HG02610 (cell line): ENCODE results near the gene NHERF1.
A peak's percentile ranks its signal among the peaks of the same experiment; 100 is the strongest.

Experiments used
- ATAC-seq: cut with Tn5 transposase; IDR thresholded peaks from one replicate; pipeline ENCODE4 v1.9.1; 2021; ENCODE audit warnings: mild to moderate bottlenecking, moderate library complexity; ENCODE audit not compliant: unreplicated experiment

NHERF1 gene

DNA sequence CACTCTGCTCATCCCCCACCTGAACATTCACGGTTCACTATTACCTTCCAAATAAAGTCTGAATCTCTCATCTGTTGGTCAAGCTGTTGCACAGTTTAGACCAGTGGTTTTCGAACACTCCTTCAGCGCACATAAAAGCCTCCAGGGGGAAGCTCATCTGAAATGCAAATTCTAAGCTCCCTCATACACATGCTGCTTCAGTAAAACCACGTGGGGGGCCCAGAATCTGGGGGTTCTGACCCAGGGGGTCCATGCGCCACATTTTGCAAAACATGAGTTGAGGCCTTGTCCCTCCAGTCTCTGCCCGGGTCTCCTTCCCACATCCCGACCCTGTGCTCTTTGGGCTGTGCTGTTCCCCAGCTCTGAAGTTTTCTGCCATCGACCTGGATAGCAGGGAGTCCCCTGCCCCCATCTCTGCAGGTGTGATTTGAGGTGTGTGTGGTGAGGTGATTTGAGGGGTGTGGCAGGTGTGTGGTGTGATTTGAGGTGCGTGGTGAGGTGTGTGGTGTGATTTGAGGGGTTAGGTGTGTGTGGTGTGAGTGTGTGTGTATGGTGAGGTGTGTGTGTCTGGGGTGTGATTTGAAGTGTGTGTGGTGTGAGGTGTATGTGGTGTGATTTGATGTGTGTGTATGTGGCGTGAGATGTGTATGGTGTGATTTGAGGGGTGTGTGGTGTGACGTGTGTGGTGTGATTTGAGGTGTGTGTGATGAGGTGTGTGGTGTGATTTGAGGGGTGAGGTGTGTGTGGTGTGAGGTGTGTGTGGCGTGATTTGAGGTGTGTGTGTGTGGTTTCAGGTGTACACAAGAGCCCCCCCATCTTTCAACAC lies 16.2 kb upstream of the NHERF1 start:
- no peak for ATAC-seq

DNA sequence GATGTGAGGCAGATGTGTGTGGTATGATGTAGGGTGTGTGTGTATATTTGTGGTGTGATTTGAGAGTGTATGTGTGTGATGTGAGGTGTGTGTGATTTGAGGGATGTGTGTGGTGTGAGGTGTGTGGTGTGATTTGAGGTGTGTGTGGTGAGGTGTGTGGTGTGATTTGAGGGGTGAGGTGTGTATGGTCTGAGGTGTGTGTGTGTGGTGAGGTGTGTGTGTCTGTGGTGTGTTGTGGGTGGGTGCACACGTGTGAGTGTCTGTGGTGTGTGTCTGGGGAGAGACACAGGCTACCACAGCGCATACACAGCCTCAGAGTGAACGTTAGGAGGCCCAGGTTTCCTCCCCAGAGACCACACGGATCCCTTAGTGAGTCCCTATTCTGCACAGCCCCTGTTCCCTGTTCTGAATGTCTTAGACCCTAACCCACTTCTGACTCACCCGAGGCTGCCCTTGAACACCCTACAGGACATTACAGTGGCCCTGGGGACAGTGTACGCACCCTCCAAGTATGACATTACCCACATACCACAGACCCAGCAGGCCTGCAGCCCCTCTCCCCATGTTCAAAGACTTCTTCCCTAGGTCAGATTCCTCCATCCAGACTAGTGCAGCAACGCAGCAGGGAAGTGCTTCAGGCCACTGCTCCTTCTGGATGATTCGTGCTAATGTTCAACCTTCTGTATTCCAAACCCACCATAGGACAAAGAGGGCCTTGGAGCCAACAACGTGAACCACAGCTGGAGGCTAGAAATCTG lies 14.9 kb upstream of the NHERF1 start:
- ATAC-seq = no peak

DNA sequence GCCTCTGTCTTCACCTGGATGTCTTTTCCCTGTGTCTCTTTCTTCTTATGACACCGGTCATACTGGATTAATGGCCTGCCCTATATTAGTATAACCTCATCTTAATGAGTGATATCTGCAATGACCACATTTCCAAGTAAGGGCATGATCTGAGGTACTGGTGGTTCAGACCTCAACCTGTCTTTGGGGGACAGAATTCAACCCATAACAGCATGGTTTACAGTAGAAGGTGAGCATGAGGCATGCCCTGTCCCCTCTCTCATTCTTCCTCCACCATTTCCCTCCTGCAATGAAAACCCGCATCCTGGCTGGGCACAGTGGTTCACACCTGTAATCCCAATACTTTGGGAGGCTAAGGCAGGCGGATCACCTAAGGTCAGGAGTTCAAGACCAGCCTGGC lies 14.2 kb upstream of the NHERF1 start:
- ATAC-seq = no peak

DNA sequence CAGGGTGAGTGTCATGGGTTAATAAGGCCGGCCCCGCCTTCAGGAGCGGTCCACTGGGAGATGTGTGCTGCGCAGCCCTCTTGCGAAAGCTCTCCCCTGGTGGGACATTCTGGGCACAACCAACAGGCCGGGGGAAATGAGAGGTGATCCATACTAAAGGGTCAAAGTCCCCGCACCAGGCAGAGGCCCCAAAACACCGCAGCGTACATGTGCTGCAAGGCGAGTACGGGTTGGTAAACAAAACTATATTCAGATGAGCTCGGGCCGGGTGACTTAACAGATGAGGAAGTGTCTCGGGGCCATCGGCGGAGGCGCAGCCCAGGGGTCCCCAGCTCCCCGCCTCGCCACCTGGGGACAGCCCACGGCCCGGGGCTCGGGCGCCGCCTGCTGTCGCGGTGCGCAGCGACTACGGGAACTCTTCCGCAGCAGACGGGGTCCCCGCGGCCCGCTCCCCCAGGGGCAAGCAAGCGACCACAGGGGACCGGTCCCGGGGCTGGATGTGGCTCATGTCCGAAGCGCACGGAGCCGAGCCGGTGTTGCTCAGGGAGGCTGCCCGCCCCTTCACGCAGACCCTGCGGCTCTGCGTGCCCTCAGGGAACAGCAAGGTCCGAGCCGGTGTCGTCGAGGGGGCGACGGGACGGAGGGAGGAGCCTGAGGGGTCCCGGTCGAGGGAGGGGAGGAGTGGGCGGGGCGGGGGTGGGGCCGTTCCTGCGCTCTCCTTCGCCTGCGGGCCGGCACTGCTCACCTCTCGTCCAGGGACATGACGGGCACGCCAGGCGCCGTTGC lies 11.7 kb upstream of the NHERF1 start, which contains the start of gene RAB37:
Gene RAB37, plus strand, starts transcription at position 744 of the 786 bp plus-strand sequence. Its CDS starts 17 bp downstream, at position 761.
- no peak for ATAC-seq

DNA sequence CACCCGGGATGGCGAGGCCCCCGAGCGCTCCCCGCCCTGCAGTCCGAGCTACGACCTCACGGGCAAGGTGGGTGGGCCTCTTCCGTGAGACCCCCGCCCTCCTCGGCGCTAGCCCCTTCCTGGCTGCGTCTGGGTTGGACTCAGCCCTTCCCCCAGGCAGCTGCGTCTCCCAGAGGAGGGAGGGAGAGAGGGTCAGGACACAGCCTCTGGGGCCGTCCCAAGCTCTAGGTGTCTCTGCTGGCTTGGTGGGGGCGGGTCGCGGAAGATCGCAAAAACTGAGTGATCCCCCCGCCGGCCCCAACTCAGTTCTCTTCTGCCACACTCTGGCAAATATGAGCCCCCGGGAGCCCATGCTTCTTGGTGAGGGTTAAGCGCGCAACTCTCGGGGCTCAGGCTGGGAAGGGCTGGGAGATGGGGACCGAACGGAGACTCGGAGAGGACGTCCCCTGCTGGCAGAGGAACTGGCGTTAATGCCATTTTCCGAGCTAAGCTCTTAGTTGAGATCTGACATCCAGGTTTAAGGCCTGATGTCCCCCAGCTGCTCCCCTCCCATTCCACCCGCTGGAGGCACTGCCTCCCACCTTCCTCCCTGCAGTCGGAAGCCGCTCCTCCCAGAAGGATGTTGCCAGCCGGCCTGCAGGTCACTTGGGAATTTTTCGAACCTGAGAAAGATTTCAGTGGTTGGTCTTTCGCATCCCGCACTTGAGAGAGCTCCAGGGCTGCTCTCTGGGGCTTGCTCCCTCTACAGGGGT lies 11.0 kb upstream of the NHERF1 start:
- no peak for ATAC-seq

DNA sequence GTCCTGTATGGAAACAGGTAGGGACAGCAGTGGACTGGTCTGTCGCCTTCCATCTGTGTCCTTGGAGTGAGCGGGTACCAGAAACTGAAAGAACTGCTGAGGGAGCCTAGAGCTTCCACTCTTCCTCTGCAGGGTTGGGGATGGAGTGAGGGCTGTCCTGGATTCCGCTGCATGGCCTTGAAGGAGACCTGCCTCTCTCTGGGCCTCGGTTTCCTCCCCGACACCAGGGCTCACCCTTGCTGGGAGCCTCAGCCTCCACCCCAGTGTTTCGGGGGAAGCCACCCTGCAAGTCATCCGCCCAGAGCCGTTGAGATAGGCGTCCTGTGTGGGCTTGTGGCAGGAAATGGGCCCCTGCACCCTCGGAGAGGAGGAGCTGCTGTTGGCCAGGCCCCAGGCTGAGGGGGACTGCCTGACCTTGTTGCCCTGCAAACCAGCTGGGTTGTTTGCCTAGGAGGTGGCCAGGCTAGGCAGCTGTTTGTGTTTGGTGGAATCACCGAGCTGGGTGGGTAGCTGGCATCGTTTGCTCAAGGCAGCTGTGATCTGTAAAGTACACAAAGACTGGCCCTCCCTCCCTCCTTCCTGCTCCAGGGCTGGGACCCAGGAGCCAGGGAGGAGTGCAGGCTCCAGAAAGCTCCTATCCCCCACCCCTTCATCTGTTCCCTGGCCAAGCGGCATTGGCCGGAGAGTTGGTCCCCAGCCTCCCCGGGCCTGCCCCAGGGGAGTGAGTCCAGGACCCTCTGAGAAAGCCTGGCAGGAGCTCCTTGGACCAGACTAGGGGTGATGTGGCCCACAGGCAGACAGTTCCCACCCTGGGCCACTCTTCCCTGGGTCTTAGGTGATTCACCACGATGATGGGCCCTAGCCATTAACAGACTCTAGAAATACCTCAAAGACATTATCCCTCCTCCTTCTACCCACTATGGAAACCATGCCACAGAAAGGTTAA lies 10.1 kb upstream of the NHERF1 start:
- ATAC-seq = peak; percentile 42

DNA sequence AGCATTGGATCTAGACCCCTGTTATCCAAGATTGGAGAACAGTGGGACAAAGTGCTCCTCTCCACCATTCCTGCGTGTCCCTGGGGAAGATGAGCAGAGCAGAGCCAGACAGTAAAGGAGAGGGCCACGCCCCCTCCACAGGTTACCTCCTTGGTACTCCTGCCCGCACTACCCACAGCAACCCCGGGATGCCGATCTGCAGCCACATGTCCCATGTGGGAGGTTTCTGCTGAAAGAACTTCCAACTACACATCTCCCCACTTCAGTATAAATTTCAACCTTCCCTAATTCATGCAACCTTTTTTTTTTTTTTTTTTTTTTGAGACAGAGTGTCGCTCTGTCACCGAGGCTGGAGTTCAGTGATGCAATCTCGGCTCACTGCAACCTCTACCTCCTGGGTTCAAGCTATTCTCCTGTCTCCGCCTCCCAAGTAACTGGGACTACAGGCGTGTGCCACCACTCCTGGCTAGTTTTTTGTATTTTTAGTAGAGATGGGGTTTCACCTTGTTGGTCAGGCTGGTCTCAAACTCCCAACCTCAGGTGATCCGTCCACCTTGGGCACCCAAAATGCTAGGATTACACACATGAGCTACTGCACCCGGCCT lies 9.1 kb upstream of the NHERF1 start:
- no peak for ATAC-seq

DNA sequence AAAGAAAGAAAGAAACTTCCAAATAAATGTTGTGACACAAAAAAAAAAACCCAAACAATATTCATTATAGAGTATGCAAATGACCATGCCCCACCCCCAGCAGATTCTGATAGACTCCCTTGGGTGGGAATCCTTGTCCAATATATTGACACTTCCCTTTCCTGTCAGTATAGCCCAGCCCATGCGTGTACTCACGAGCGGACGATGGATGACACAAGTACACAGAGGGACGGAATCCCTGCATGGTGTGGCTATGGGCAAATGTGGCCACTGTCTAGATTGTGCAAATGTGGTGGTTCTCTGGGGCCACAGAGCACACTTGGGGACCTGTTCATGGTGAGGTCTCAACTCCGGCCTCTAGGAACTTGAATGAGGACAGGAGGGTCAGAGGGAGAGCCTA lies 8.3 kb upstream of the NHERF1 start:
- no peak for ATAC-seq

DNA sequence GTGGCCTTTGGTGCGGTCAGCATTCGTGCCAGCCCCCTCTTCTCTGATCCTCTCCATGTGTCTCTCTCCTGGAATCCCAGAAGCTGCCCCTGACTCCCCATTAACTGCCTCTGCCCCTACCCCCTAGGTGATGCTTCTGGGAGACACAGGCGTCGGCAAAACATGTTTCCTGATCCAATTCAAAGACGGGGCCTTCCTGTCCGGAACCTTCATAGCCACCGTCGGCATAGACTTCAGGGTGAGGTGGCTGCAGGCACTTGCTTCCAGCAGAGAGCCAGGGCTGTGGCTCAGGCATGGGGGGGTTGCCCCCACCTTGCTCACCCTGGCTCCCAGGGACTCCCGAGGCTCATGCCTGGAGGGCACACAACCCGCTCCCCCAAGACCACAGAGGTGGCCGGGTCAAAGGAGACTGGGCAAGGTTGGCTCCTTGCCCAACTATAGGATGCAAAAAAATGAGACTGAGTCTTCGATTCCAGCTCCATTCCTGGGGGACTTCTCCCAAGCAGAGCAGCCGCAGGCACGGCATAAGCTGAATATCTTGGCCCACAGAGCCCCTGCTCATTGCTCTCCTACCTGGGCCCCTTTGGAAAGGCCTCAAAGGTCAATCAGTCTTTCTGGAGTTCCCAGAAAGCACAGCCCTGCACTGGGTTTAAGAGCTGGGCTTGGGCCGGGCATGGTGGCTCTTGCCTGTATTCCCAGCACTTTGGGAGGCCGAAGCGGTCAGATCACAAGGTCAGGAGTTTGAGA lies 7.6 kb upstream of the NHERF1 start:
- ATAC-seq = no peak

DNA sequence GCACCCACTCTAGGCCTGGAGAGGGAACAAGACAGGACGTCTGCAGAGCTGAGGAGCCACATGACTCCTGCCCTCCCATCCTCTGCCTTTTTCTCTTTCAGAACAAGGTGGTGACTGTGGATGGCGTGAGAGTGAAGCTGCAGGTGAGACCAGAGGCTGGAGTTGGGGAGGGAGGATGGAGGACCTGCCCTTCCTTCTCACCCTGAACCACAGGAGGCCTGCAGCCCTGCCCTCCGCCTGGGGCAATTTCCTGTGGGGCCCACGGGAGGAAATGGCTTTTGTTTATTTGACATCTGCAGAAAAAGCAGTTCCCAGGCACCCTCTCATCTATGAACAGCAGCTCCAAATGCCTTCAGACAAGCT lies 6.3 kb upstream of the NHERF1 start:
- peak; percentile 37 for ATAC-seq

DNA sequence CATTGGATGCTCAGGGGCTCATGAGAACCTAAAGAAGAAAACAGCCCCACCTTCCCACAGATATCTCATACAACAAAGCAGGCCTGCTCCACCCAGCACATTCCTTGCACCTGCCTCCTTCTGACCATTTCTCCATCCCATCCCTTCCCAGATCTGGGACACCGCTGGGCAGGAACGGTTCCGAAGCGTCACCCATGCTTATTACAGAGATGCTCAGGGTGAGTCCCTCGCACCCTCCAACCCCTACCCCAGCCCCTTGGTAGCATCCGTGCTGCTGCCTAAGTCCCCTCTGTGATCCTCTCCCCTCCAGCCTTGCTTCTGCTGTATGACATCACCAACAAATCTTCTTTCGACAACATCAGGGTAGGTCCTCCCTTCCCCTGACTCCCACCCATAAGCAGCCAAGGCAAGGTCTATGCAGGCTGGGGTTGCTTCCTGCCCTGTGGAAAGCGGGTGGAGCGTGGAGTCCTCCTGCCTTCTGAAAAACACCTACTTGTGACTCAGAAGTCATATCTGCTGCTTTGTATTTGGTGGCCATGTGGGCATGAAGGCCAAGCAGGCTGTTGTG lies 5.4 kb upstream of the NHERF1 start:
- ATAC-seq = no peak

DNA sequence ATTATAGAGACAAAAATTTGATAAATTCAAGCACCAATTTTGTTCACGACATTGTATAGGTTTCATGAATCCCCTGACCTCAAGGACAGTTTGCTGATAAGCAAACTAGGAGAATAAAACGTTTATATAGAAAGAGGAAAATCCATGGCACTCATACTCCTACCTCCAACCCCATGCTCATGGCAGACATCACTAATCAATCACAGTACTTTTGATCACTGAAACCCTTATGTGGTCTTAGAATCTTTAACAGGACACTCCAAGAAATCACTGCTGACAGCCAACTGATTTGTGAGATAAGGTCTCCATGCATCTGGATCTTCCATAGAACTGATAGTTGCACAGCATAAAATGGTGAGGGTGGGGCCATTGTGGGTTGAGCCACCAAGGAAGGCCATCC lies 4.7 kb upstream of the NHERF1 start:
- no peak for ATAC-seq

DNA sequence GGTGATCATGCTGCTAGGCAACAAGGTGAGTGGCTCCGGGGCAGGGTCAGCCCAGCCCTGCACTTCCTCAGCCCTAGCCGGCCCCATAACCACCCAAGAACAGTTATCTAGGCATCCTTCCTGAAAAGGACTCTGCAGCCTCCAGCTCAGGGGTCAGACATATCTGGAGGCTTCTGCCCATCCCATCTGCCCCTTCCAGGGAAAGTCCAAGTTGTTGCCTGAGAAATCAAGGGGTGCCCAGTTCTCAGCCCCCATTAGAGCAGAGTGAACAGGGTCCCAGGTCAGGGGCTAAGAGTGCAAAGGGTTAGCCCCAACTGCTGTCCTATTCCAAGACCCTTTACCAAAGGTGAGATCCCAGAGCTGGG lies 4.1 kb upstream of the NHERF1 start:
- no peak for ATAC-seq

DNA sequence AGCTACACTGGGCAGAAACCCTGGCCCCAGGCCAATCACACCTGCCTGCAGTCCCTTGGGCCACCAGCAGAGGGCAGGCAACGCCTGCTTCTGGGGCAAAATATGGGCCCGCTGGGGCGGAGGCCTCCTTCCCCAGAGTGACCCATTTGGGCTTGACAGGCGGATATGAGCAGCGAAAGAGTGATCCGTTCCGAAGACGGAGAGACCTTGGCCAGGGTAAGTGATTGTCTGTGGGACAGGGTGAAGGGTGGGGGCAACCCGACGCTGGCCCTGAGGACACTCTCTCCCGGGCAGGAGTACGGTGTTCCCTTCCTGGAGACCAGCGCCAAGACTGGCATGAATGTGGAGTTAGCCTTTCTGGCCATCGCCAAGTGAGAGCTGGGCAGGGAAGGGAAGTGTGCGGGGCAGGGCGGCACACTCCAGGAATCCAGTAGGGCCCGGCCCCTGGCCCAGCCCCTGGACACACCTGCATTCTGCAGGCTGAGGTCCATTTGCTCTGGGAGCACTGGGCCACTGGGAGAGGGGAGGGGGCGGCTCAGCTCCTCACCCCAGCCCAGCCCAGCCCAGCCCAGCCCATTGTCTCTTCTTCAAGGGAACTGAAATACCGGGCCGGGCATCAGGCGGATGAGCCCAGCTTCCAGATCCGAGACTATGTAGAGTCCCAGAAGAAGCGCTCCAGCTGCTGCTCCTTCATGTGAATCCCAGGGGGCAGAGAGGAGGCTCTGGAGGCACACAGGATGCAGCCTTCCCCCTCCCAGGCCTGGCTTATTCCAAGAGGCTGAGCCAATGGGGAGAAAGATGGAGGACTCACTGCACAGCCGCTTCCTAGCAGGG lies 3.5 kb upstream of the NHERF1 start:
- ATAC-seq = no peak

DNA sequence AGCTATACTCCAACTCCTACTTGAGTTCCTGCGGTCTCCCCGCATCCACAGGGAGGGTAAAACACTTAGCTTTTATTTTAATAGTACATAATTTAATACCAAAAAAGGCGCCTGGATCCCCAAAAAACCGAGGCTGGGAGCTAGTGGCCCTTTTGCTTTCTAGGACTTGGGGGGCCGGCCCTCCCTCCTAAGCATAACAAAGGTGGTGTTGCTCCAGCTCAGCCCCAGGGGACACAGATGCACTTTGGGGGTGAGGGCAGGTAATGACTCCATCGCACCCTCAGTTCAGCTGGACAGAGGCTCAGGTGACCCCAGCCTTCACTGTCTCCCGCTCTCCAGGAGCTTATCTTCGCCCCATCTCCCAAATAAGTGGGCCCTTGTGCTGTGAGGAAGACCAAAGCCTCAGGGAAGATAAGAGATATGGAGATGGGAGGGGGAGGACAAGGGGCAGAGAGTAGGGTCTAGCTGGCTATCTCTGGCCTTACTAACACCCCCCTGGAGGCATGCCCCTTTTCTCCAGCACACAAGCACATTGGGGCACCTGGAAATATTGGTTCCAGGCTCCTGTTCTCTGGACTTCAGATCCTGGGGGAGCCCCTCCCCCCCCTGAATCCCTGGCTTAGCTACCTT lies 2.8 kb upstream of the NHERF1 start:
- no peak for ATAC-seq

DNA sequence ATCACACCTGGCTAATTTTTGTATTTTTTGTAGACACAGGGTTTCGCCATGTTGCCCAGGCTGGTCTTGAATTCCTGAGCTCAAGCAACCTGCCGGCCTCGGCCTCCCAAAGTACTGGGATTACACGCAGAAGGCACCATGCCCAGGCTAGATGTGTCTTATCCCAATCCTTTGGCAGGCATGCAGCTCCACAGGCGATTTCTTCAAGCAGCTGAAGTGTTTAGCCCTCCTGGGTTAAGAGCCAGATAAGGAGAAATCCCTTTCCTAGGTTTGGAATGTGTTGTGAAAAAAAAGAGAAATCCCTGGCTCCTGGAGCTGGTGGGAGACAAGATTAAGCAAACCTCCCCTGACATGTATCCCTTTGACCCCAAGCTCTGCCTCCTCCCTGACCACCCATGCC lies 2.1 kb upstream of the NHERF1 start:
- ATAC-seq = no peak

DNA sequence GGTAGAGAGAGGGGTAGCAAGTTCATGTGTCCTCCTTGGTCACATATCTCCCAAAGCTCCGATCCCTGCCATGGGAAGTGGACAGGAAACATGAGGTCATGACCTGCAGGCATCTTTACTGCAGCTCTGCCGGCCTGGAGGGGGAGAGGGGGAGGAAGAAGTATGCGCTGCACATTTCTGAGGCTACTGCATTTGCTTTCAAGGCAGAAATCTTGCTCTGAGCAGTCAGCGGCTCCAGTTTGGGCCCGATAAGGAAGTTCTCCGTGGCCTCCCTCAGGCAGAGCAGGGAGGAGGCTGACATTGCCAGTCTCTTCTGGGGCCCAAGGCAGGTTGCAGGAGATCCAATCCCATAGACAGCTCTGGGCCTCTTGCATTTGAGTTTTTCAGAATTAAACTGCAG lies 1.5 kb upstream of the NHERF1 start:
- no peak for ATAC-seq
